ENCODE results near the gene VANGL2. TPM values are rescaled to one million over a fixed set of nuclear protein-coding genes. Genes with fewer than 3 reads are reported as not detected.

Gene VANGL2
- total RNA-seq, 2 donors from 2014 or later = 9.7 to 13.6 TPM

DNA sequence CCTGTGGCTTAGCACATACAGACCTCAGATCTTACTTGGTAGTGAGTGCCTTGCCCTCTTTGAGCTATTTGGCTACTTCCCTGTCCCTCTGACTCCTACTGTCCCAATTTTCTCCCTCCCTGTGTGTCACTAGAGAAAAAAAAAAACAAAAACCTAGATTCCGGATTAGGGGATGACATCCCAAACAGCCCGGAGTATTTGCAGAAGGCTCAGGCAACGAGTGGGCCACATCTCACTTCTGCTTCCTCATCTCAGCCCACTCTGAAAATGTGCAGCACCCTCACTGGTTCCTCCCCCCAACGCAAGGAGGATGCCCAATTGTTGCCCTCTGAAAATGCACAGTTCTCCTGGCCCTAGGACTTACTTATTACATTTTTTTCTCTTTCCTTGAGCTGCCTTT is 28.6 kb upstream of the VANGL2 start:
- intact Hi-C loops (cut with DNase I) = loop anchor here (10.0 kb wide), 1 partner anchor 167 kb away; the partner anchor contains the start of gene PEA15
- Histone ChIP-seq H3K9me3 (no peaks in the 10 kb centered on the region), H3K36me3 (no peaks in the 10 kb centered on the region), H3K4me3 (no peak overlapping the region), H3K27me3 (replicated peaks; ENCODE audit: insufficient read depth) (no peaks in the 10 kb centered on the region), H3K27ac (no peak overlapping the region), H3K4me1 (replicated peaks) (peaks cover 4% of the 10 kb centered on the region)
- WGBS = 83% methylated on average over 4 of the region's 4 CpGs
- TF ChIP-seq, protein P1, sequence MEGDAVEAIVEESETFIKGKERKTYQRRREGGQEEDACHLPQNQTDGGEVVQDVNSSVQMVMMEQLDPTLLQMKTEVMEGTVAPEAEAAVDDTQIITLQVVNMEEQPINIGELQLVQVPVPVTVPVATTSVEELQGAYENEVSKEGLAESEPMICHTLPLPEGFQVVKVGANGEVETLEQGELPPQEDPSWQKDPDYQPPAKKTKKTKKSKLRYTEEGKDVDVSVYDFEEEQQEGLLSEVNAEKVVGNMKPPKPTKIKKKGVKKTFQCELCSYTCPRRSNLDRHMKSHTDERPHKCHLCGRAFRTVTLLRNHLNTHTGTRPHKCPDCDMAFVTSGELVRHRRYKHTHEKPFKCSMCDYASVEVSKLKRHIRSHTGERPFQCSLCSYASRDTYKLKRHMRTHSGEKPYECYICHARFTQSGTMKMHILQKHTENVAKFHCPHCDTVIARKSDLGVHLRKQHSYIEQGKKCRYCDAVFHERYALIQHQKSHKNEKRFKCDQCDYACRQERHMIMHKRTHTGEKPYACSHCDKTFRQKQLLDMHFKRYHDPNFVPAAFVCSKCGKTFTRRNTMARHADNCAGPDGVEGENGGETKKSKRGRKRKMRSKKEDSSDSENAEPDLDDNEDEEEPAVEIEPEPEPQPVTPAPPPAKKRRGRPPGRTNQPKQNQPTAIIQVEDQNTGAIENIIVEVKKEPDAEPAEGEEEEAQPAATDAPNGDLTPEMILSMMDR (IDR thresholded peaks at IDR 0.05) = no peak
- no peak for DNase-seq (ENCODE audit: low spot score)

DNA sequence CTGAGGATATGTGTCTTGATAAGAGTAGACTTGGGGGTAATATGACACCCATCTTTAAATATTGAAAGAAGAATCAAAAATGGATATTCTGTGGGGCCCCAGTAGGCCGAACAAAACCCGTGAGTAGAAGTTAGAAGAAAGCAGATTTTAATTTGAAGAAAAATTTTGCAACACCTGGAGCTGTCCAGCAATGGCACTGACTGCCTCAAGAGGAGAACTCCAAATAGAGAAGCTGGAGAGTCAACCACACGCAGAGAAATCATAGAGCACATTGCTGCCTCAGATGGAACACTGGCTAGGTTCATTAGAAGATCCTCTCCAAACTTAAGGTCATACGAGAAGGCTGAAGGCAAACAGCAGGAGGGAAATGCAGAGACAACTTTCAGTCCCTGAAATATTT is 26.7 kb upstream of the VANGL2 start:
- 80% methylated on average over 4 of the region's 4 CpGs for WGBS
- intact Hi-C loops (cut with DNase I) = loop anchor here (10.0 kb wide), 1 partner anchor 169 kb away; the partner anchor contains the start of gene PEA15

DNA sequence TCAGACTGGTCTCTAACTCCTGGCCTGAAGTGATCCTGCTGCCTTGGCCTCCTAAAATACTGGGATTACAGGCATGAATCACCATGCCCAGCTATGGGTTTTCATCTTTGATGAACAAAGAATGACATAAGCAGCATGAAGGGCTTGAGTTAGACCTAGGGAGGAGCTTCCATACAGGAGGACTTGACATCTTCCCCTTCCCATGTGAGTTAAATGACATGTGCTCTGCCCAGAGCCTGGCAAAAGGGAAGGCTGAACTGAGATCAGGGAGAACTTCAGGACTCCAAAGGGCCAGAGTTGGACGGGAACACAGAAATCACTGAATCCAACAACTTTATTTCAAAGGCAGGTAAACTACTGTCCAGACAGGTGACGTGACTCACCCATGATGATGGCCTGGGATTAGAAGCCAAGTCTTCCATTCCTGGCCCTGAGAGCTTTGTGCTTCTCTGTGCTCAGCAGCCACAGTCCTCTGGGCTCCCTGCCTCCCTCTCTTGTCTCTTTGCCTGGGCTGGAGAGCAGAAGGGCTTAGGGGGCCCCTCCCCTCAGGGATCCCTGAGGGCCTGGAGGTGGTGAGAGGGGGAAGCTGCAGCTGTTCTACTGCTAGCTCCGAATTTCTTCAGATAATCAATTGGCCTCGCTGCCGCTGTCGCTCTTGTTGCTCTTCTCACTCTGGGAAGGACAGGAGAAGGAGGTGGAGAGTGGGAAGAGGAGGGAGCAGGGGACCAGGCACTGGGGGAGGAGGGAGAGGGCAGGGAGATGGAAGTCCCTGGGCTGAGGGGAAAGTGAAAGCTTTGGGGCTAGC is 25.9 kb upstream of the VANGL2 start:
- H3K27ac ChIP-seq = no peak overlapping the region
- DNase-seq (ENCODE audit: low spot score) = no peak
- 67% methylated on average over 6 of the region's 6 CpGs for WGBS

More for the DNA sequence above, 26.7 kb upstream of the VANGL2 start:
- Histone ChIP-seq H3K4me3 (no peak overlapping the region), H3K36me3 (no peaks in the 10 kb centered on the region), H3K27ac (no peak overlapping the region), H3K9me3 (no peaks in the 10 kb centered on the region), H3K27me3 (replicated peaks; ENCODE audit: insufficient read depth) (no peaks in the 10 kb centered on the region), H3K4me1 (replicated peaks) (peaks cover 4% of the 10 kb centered on the region)
- no peak for DNase-seq (ENCODE audit: low spot score)
- TF ChIP-seq, protein P1 (IDR thresholded peaks at IDR 0.05) = no peak
- TF ChIP-seq POLR2AphosphoS5 (IDR thresholded peaks at IDR 0.05) = no peak

DNA sequence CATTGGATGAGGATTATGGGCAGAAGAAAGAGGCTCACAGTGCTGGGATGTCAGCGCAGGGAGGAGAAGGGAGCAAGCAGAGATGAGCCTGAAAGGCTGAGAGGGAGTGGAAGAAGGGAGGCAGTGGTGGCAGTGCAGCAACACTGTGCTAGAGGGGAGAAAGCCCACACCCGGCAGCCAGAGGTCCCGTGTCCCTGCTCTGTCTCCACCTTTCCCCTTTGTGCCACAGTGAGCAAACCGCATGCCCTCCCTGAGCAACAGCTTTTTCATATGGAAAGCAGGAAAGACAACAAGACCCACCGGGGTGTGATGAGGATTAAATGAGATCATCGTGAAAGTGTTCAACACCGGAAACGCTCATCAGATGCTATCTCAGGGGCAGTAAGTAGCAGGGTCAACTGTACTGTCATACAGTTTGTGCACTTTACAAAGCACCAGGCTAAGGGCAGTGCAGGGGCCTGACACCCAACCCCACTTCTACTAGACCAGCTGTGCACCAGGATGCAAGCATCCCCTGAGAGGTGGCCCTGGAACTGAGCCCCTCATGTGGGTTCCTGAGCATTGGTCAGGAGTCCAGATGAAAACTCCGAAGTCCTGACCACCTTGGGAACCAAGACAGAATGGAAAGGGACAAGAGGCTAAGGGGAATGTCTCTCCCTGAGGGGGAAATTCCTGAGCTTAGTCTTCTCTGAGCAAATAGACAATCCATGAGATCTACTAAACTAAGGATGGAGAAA is 24.4 kb upstream of the VANGL2 start:
- intact Hi-C loops (cut with DNase I) = loop anchor here (5.0 to 10.0 kb wide), 2 partner anchors 171 to 274 kb away; partner anchors contain the start of gene PEA15
- WGBS = 29% methylated on average over 9 of the region's 9 CpGs
- H3K27ac ChIP-seq = no peak overlapping the region
- H3K4me3 ChIP-seq = no peak overlapping the region
- peaks cover 4% of the 10 kb centered on the region for H3K4me1 ChIP-seq (replicated peaks)
- no peaks in the 10 kb centered on the region for H3K36me3 ChIP-seq
- H3K27me3 ChIP-seq (replicated peaks; ENCODE audit: insufficient read depth) = no peaks in the 10 kb centered on the region
- TF ChIP-seq POLR2AphosphoS5 (IDR thresholded peaks at IDR 0.05) (no peak), POLR2A (IDR thresholded peaks at IDR 0.05) (no peak)
- TF ChIP-seq, protein P1 (IDR thresholded peaks at IDR 0.05) = no peak
- no peak for DNase-seq (ENCODE audit: low spot score)
- H3K9me3 ChIP-seq = no peaks in the 10 kb centered on the region

More for the DNA sequence above, 25.9 kb upstream of the VANGL2 start:
- Histone ChIP-seq H3K4me3 (no peak overlapping the region), H3K9me3 (no peaks in the 10 kb centered on the region), H3K27me3 (replicated peaks; ENCODE audit: insufficient read depth) (no peaks in the 10 kb centered on the region), H3K36me3 (no peaks in the 10 kb centered on the region), H3K4me1 (replicated peaks) (peaks cover 4% of the 10 kb centered on the region)
- intact Hi-C loops (cut with DNase I) = loop anchor here (5.0 to 10.0 kb wide), 2 partner anchors 170 to 272 kb away; partner anchors contain the start of gene PEA15
- TF ChIP-seq, protein P1 (IDR thresholded peaks at IDR 0.05) = no peak

All from prostate gland (tissue), 2 donors.